GM18508 (cell line): Measurements from ENCODE around the gene ZHX3.

ENCODE experiments used
- ATAC-seq: cut with Tn5 transposase; IDR thresholded peaks from one replicate; pipeline ENCODE4 v1.9.1; 2021; ENCODE audit warnings: moderate number of reproducible peaks; ENCODE audit not compliant: insufficient read depth, unreplicated experiment

Gene ZHX3

DNA sequence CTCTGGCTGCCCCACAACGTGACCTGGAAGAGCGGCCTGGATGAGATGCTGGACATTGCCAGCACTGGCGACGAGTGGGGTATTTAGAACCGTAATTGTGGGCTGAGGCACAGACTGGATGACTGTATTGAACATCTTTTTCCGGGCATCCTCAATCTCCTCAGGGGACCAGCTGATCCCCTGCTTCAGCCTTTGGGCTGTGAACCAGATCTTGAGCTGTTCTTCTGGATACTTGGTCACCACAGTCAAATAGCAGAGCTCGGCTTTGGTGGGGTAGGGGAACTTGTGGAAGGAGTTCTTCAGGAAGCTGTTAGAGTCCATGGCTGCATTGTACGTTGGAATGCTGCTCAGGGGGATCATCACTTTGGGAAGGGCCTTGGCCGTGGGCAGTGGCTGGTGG lies 113.9 kb downstream of the ZHX3 start:
- no peak for ATAC-seq

DNA sequence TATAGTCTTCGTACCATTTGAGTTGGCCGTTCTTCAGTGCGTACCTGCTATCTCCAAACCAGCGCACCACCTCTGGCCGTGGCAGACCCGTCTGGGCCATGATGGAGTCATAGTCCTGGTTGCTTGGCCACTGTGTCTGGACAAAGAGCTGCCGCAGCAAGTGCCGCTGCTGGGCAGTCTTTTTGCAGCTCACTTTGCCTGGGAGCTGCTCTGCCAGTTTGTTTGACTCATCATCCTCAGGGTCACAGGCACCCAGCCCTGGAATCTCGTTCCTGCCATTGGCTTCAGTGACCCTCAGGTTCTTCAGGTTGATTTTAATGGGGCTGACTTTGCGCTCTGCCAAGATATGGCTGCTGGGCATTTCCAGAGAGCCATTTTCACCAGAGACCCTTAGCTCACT lies 115.1 kb downstream of the ZHX3 start:
- no peak for ATAC-seq

GRCh38 chr20:41201760-41202159 lies 115.8 kb downstream of the ZHX3 start:
- no peak for ATAC-seq

GRCh38 chr20:41200446-41201202 lies 116.9 kb downstream of the ZHX3 start:
- no peak for ATAC-seq

DNA sequence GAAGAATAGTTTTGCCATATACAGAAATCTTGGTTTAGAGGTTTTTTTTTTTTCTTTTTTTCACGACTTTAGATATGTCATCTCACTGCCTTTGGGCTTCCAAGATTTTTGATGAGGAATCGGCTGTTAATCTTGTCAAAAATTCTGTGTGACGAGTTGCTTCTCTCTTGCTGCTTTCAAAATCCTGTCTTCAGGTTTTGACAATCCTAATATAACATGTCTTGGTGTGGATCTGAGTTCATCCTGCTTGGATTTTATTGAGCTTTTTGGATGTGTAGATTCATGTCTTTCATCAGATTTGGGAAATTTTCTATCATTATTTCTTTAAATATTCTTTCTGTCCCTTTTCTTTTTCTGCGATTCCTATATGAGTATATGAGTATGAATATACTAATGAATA lies 119.1 kb downstream of the ZHX3 start:
- ATAC-seq: no peak

GRCh38 chr20:41196653-41197225 lies 120.8 kb downstream of the ZHX3 start:
- no peak for ATAC-seq

DNA sequence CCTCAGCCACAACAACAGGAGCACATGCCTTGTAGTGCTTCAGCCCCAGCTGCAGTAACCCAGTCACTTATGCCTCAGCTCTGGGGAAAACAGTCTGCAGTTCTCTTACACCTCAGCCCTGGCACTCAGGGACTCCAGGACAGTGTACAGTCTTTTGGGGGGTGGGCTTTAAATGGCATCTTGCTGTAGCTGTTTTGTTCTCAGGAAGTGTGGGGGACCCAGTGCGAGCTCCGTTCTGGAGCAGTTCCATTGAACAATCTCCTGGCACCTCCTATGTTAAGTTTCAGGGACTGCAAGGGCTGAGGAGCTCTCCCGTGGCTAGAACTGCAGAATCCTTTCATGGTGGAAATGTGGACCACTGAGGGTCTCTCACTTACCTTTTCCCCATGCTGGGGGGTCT lies 125.0 kb downstream of the ZHX3 start:
- ATAC-seq: no peak

- ATAC-seq: no peak
Observed at GRCh38 chr20:41191562-41192500, 125.7 kb downstream of the ZHX3 start.

- ATAC-seq: no peak
Observed at GRCh38 chr20:41187668-41188067, 129.9 kb downstream of the ZHX3 start.

DNA sequence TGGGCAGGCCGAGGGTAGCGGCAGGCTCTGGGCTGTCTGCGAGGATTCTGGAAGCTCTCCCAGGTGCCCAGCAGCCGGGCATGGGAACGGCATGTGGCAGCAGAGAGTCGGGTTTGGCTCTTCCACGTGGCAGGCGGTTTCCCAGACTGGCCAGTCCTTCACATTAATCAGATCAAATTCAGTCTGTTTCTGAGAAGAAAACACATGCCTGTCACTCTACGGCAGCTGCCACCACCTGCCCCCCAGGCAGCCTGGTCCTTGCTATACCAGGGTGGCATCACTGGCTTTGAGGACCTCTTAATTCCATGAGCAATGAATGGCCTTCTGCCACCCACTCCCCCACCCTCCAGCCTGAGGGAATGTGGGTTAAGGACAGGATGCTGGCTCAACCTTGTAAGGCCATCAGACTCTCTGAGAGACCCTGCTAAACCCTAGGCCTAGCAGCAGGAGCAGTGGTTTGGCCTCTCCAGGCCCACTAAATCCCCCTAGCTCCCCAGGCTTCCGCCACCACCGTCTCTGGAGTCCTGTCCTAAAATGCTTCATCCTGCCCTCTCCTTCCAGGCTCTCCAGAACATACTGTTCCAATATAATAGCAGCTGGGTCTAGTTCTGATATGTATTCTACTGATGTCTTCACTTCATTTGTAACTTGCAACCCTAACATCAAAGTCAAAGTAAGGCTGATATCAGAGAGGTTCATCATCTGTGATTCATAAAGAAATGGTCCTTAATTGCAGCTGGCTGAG lies 132.3 kb downstream of the ZHX3 start:
- no peak for ATAC-seq

DNA sequence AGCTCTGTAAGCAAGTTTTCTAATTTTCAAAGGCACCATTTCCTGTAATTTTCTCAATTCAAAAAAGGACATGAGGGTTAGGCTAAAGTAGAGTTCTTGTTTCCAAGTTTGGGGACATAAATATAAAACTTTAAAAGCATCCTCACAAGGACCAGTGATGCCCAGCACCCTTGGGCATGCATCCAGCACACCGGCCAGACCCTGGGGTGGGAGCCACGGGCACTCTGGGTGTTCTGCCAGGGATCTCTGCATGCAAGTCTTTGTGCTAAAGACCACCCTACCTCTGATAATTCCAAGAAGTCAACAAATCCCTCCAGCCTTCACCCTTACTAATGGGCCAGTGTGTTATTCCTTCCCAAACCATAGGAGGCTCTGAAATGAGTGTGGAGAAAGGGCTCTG lies 133.7 kb downstream of the ZHX3 start:
- ATAC-seq: no peak

DNA sequence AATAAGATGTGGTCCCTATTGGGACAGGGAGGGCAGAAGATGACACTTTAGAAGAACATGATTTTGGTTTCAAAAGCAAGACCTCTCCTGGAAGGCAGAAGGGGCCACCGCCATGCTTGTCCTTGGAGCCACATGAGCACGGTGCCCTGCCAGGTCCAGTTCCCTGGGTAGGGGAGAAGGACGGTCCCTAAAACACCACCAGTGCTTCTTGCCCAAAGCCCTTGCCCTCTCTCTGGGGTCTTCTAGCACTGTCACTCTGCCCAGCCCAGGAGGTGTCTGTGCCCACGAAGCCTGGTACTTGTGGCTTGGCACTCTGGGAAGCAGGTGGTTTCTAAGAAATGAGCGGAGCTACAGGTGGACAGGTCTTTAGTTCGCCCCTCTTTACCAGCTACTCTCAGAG lies 134.1 kb downstream of the ZHX3 start:
- ATAC-seq: no peak

- ATAC-seq: no peak
Observed at GRCh38 chr20:41182296-41183212, 135.0 kb downstream of the ZHX3 start.

- ATAC-seq: no peak
Observed at GRCh38 chr20:41181567-41181966, 136.0 kb downstream of the ZHX3 start.

GRCh38 chr20:41180599-41181333 lies 136.8 kb downstream of the ZHX3 start:
- no peak for ATAC-seq

DNA sequence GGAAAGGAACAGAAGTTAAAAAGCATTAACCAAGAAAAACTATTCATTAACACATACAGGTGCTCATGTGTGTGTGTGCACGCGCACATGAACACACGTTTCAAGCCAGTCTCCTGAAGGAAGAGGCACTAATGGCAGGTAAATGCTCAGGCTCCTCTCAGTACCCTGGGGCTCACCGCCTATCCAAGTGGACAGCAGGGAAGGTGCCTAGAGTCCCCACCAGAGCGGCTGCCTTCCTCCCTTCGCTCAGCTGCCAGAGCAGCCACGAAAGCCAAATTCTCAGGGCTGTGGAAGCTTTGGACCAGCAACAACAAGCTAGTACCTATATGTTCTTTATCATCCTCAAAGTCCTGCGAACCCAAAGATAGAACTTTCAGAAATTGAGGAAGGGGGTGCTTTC lies 137.6 kb downstream of the ZHX3 start:
- no peak for ATAC-seq

DNA sequence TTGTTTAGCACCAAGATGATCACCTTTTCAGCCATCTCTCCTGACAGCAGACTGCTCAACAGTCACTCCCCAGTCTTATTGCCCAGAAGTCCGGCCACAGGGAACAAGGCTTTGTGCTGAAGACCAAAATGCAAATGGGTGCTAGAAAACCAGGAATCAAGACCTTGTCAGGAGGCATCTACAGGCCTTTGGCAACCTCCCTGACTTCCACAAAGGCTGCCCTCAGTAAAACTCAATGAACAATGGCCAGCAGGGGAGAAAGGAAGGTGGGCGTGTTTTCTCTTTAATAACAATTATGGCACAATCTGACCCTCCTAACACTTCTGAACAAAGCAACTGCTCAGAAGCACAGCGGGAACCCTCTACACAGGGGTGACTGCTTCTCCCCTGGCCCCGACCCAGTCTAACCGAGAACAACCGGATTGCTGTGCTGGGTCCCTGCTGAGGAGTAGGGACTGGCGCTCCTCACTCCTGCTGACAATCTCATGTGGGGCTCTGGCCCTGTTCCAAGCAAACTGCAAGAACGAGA lies 138.6 kb downstream of the ZHX3 start:
- no peak for ATAC-seq

DNA sequence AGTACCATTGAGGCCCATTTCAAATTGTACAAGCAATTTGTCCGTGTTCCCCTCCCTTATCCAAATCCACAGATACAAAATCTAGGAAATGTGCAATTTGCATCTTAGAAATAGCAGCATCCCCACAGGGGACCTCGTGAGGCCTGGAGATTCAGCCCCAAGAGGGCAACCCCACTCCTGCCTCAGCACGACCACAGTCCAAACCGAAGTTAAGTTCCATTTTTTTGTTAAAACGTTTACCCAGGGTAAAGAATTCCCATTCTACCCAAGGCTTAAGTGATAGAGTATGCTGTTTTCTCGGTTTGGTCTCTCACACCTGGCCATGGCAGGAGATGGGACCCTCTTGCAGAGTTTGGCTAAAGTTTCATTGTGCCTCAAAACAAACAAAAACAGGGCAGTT lies 139.0 kb downstream of the ZHX3 start:
- no peak for ATAC-seq

GRCh38 chr20:41177636-41178035 lies 139.9 kb downstream of the ZHX3 start:
- no peak for ATAC-seq
